T-helper 17 cell (primary cell): ENCODE results near the gene HPX. TPM values are rescaled to one million over a fixed set of nuclear protein-coding genes. Genes with fewer than 3 reads are reported as not detected.

ENCODE experiments used
- ATAC-seq: fragments of 150-1000 bp; cut with Tn5 transposase; 2 replicates; pipeline ENCODE4 v1.10.0; 2021; ENCODE audit warnings: mild to moderate bottlenecking, moderate library complexity
- DNase-seq, 3 donors: peaks; one replicate each; pipeline versions ENCODE4 v3.0.0 to v3.0.0-alpha.2; 2020 to 2021
- H3K9me3 ChIP-seq: one replicate; pipeline ENCODE4 v1.7.0; 2013; ENCODE audit warnings: low read length, mild to moderate bottlenecking; ENCODE audit not compliant: control insufficient read depth, poor library complexity, severe bottlenecking
- H3K27ac Mint-ChIP-seq: one replicate; pipeline ENCODE4 v1.8.0; 2022; ENCODE audit warnings: mild to moderate bottlenecking, moderate library complexity, mixed read lengths
- H3K27me3 Mint-ChIP-seq: one replicate; pipeline ENCODE4 v1.8.0; 2022; ENCODE audit warnings: mixed read lengths
- H3K36me3 Mint-ChIP-seq: one replicate; pipeline ENCODE4 v1.8.0; 2022; ENCODE audit warnings: low read depth, mixed read lengths
- H3K4me1 Mint-ChIP-seq: one replicate; pipeline ENCODE4 v1.8.0; 2022; ENCODE audit warnings: mild to moderate bottlenecking, mixed read lengths
- H3K4me3 Mint-ChIP-seq: one replicate; pipeline ENCODE4 v1.8.0; 2022; ENCODE audit warnings: mild to moderate bottlenecking, moderate library complexity, mixed read lengths
- total RNA-seq, 4 donors: library from RNA in 2 of 4; stranded (reverse) in 2 of 4; gene quantifications; one replicate each; pipeline ENCODE4 v1.2.3 and lab custom pipeline; 2022 to 2026

The HPX gene, protein sequence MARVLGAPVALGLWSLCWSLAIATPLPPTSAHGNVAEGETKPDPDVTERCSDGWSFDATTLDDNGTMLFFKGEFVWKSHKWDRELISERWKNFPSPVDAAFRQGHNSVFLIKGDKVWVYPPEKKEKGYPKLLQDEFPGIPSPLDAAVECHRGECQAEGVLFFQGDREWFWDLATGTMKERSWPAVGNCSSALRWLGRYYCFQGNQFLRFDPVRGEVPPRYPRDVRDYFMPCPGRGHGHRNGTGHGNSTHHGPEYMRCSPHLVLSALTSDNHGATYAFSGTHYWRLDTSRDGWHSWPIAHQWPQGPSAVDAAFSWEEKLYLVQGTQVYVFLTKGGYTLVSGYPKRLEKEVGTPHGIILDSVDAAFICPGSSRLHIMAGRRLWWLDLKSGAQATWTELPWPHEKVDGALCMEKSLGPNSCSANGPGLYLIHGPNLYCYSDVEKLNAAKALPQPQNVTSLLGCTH
- total RNA-seq (under 1 TPM; 0.47 to 0.86 TPM), total RNA-seq (lab: John Stamatoyannopoulos, UW) (0.68 to 0.70 reads per million in 2 donors)

DNA sequence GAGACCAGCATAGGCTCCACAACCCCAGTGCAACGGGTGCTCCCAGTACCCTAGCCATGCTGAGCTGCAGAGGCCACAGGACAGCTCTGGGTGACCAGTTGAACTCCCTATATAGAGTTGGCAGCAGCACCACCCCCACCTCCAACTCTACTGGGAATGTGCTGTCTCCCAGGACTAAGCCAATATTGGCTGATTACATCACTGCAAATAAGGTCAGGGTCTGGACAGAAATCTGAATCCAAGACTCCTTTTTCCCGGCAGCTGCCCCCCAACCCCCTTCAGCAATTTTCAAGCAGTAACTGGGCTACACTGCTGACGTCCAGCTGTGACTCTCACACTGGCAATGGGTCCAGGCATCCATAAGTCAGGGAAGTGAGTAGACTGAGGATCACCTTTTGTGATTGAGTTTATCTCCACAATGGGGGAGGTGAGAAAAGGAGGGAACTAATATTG is at the start of gene HPX:
Gene HPX, minus strand, starts transcription at position 82 of the 453 bp plus-strand sequence. Its CDS starts 24 bp downstream, at position 58.
- Mint-ChIP-seq H3K4me1 (peaks cover under 1% of the 10 kb centered on the region), H3K36me3 (peaks cover under 1% of the 10 kb centered on the region), H3K27me3 (no peaks in the 10 kb centered on the region), H3K4me3 (no peak within 1 kb of the TSS), H3K27ac (no peak within 1 kb of the TSS)
- DNase-seq (no peak), ATAC-seq (no peak)
- no peaks in the 10 kb centered on the region for H3K9me3 ChIP-seq

GRCh38 chr11:6489306-6489705 is 48.5 kb upstream of the HPX start:
- no peaks in the 10 kb centered on the region for H3K9me3 ChIP-seq
- Mint-ChIP-seq H3K4me3 (no peak overlapping the region), H3K27ac (no peak overlapping the region), H3K27me3 (no peaks in the 10 kb centered on the region), H3K4me1 (peaks cover 20% of the 10 kb centered on the region), H3K36me3 (peaks cover 2% of the 10 kb centered on the region)
- DNase-seq = no peak
- ATAC-seq = no peak

GRCh38 chr11:6488821-6489220 is 48.0 kb upstream of the HPX start:
- Mint-ChIP-seq H3K27me3 (no peaks in the 10 kb centered on the region), H3K4me3 (no peak overlapping the region), H3K36me3 (peaks cover 2% of the 10 kb centered on the region), H3K4me1 (peaks cover 20% of the 10 kb centered on the region), H3K27ac (peak overlapping the region; percentile 76)
- DNase-seq (no peak), ATAC-seq (no peak)
- H3K9me3 ChIP-seq = no peaks in the 10 kb centered on the region

DNA sequence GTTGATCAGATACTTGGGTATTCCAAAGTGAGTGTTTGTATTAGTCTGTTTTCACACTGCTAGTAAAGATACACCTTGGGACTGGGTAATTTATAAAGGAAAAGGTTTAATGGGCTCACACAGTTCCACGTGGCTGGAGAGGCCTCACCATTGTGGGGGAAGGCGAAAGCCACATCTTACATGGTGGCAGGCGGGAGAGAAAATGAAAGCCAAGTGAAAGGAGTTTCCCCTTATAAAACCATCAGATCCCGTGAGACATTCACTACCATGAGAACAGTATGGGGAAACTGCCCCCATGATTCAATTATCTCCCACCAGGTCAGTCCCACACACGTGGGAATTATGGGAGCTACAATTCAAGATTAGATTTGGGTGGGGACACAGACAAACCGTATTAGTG is 47.6 kb upstream of the HPX start:
- peaks cover 4% of the 10 kb centered on the region for H3K36me3 Mint-ChIP-seq
- DNase-seq (no peak), ATAC-seq (no peak)
- peaks cover 21% of the 10 kb centered on the region for H3K4me1 Mint-ChIP-seq
- no peak overlapping the region for H3K4me3 Mint-ChIP-seq
- H3K9me3 ChIP-seq = no peaks in the 10 kb centered on the region
- peak overlapping the region; percentile 76 for H3K27ac Mint-ChIP-seq
- no peaks in the 10 kb centered on the region for H3K27me3 Mint-ChIP-seq

GRCh38 chr11:6486938-6487337 is 46.2 kb upstream of the HPX start:
- Mint-ChIP-seq H3K27ac (no peak overlapping the region), H3K27me3 (no peaks in the 10 kb centered on the region), H3K36me3 (peaks cover 9% of the 10 kb centered on the region), H3K4me1 (peaks cover 22% of the 10 kb centered on the region), H3K4me3 (no peak overlapping the region)
- ATAC-seq (no peak), DNase-seq (no peak)
- no peaks in the 10 kb centered on the region for H3K9me3 ChIP-seq

DNA sequence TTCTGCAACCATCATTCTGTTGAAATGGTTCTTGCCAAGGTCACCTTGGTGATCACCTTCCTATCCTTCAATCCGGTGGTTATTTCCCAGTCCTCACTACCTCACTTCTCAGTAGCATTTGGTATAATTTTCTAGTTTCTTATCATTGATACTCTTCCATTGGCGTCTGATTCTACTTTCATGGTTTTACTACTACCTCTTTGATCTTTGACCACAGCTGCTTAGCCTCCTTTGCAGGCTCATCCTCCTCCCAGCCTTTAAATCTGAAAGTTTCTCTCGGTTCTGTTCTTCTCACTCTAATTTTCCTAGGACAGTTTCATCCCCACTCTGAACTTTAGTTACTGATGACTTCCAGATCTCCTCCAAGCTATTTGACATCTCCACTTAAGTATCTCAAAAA is 45.5 kb upstream of the HPX start:
- H3K9me3 ChIP-seq = no peaks in the 10 kb centered on the region
- Mint-ChIP-seq H3K27ac (no peak overlapping the region), H3K4me1 (peaks cover 18% of the 10 kb centered on the region), H3K36me3 (peaks cover 11% of the 10 kb centered on the region), H3K4me3 (no peak overlapping the region), H3K27me3 (no peaks in the 10 kb centered on the region)
- DNase-seq (no peak), ATAC-seq (no peak)

- ATAC-seq (no peak), DNase-seq (no peak)
- H3K27ac Mint-ChIP-seq = no peak overlapping the region
- H3K27me3 Mint-ChIP-seq = no peaks in the 10 kb centered on the region
- no peaks in the 10 kb centered on the region for H3K9me3 ChIP-seq
- no peak overlapping the region for H3K4me3 Mint-ChIP-seq
- peaks cover 12% of the 10 kb centered on the region for H3K36me3 Mint-ChIP-seq
- peaks cover 24% of the 10 kb centered on the region for H3K4me1 Mint-ChIP-seq
Measured at GRCh38 chr11:6485661-6486060, 44.9 kb upstream of the HPX start.

GRCh38 chr11:6483015-6483414 is 42.2 kb upstream of the HPX start:
- H3K27ac Mint-ChIP-seq = peak overlapping the region; percentile 94
- H3K36me3 Mint-ChIP-seq = peaks cover 12% of the 10 kb centered on the region
- no peaks in the 10 kb centered on the region for H3K27me3 Mint-ChIP-seq
- no peak for ATAC-seq
- no peaks in the 10 kb centered on the region for H3K9me3 ChIP-seq
- peak overlapping the region; percentile 96 for H3K4me3 Mint-ChIP-seq
- peaks cover 26% of the 10 kb centered on the region for H3K4me1 Mint-ChIP-seq
- DNase-seq = no peak

DNA sequence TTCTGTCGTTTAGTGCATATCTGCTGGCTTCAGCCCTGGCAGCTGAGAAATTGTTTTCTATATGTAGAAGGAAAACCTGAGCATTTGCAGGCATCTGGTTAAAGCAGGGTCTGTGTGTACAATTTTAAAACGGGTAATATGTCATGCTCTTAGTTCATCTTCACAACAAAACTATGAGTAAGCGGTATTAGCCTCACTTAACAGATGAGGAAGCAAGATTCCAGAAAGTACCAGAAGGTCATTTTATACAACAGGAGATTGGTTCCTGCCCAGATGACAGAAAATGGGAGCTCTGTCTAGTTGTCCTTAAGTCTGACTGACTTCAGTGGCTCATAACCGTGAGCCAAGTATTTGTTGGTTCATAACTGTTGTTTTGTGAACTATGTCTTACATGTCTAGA is 41.7 kb upstream of the HPX start:
- H3K36me3 Mint-ChIP-seq = peaks cover 15% of the 10 kb centered on the region

GRCh38 chr11:6481924-6482275 is 41.1 kb upstream of the HPX start:
- Mint-ChIP-seq H3K4me1 (peaks cover 26% of the 10 kb centered on the region), H3K27me3 (no peaks in the 10 kb centered on the region), H3K27ac (peak overlapping the region; percentile 94), H3K4me3 (peak overlapping the region; percentile 96), H3K36me3 (peaks cover 17% of the 10 kb centered on the region)
- no peaks in the 10 kb centered on the region for H3K9me3 ChIP-seq
- ATAC-seq = peak; percentile 6
- DNase-seq = no peak

More for the DNA sequence above, 41.7 kb upstream of the HPX start:
- Mint-ChIP-seq H3K27ac (peak overlapping the region; percentile 94), H3K4me3 (peak overlapping the region; percentile 96), H3K4me1 (peaks cover 26% of the 10 kb centered on the region), H3K27me3 (no peaks in the 10 kb centered on the region)
- no peaks in the 10 kb centered on the region for H3K9me3 ChIP-seq
- no peak for DNase-seq
- no peak for ATAC-seq

GRCh38 chr11:6481012-6481923 is 40.5 kb upstream of the HPX start, which contains the start of the genes ARFIP2 and TIMM10B:
TSS of gene ARFIP2 (minus strand) at chr11:6481331. CDS start at chr11:6480421, 910 bp downstream.
TSS of gene TIMM10B (plus strand) at chr11:6481501. CDS start at chr11:6481517, 16 bp downstream.
- no peaks in the 10 kb centered on the region for H3K27me3 Mint-ChIP-seq
- no peaks in the 10 kb centered on the region for H3K9me3 ChIP-seq
- H3K4me3 Mint-ChIP-seq = peak within 1 kb of the TSS; percentile 96
- peak; percentile 89 to 93 (median 90) for DNase-seq
- peak; percentile 96 for ATAC-seq
- H3K4me1 Mint-ChIP-seq = peaks cover 28% of the 10 kb centered on the region
- H3K27ac Mint-ChIP-seq = peak within 1 kb of the TSS; percentile 94
- H3K36me3 Mint-ChIP-seq = peaks cover 17% of the 10 kb centered on the region

- no peaks in the 10 kb centered on the region for H3K27me3 Mint-ChIP-seq
- H3K4me3 Mint-ChIP-seq = peak overlapping the region; percentile 96
- H3K27ac Mint-ChIP-seq = peak overlapping the region; percentile 94
- ATAC-seq (no peak), DNase-seq (no peak)
- peaks cover 17% of the 10 kb centered on the region for H3K36me3 Mint-ChIP-seq
- H3K4me1 Mint-ChIP-seq = peaks cover 28% of the 10 kb centered on the region
- H3K9me3 ChIP-seq = no peaks in the 10 kb centered on the region
Measured at GRCh38 chr11:6480299-6480914, 39.6 kb upstream of the HPX start.
